Measurements from ENCODE around the gene SMC5.

DNA sequence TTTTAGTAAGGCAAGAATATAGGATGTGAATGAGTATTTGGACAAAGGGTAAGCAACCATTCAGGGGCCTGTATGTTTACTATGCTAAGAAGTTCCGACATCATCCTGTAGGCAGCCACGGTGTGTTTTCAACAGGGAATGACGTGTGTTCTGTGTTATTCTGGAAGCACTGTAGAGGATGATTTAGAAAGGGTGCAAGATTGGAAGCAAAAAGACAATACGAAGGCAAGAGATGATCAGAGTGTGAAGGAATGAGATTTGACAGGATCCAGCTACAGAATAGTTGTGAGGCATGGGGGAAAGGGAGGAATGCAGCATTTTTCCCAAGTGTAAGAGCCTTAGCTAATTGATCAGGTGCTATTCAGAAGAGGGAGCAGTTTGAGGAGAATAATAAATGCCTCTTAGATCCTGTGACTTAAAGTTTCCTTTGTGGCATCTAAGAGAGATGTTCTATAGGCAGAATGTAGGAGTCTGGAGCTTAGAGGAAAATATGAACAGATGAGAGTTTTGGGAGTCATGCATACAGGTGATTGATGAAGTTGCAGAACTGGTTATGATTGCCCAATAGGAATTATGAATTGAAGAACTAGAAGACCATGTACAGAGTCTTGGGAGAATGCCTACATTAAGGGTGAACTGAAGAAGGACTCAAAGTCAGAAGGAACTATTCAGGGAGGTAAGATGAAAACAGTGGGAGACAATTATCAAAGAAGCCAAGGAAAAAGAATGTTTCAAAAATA lies 2.5 kb downstream of the SMC5 start:
- TF ChIP-seq CTCF (IDR thresholded peaks at IDR 0.05 in 4 of 5, conservative IDR thresholded peaks at IDR 0.05 in 1 of 5) (no peak), POLR2A (IDR thresholded peaks at IDR 0.05) (no peak)

Data from gastrocnemius medialis (tissue), 4 donors.